Motor neuron (in vitro differentiated cells): ENCODE data around the gene NCKAP5. TPM values are rescaled to one million over a fixed set of nuclear protein-coding genes. Genes with fewer than 3 reads are reported as not detected.

Experiments used
- ATAC-seq, 8 experiments: fragments of 200-7000 bp; cut with Tn5 transposase; replicated peaks in 6 of 8; 2 replicates each; pipeline ENCODE4 v1.8.0; 2021; ENCODE audit warnings: mild to moderate bottlenecking in 8 of 8, moderate library complexity in 8 of 8
- H3K27ac ChIP-seq, 2 donors: fragments of 250-450 bp; sonication (Bioruptor Pico); 2 replicates each; pipeline ENCODE4 v1.9.0; 2021; ENCODE audit warnings: antibody characterized with exemption in 2 of 2, mild to moderate bottlenecking in 2 of 2, moderate library complexity in 1 of 2
- H3K4me1 ChIP-seq, 2 donors: fragments of 250-450 bp; sonication (Bioruptor Pico); replicated peaks in 1 of 2; 2 replicates each; pipeline ENCODE4 v1.6.1; 2021; ENCODE audit warnings: antibody characterized with exemption in 2 of 2, mild to moderate bottlenecking in 2 of 2, moderate library complexity in 1 of 2
- H3K4me3 ChIP-seq, 5 donors: fragments of 250-450 bp; sonication (Bioruptor Pico); 2 replicates each; pipeline ENCODE4 v1.9.0; 2021; ENCODE audit warnings: antibody characterized with exemption in 5 of 5, mild to moderate bottlenecking in 5 of 5, moderate library complexity in 4 of 5
- WGBS, 10 experiments: fragments of 450-650 bp; shearing (Covaris generic); methylation state at CpG; one replicate each; pipeline ENCODE4 v1.0.0; 2022; 5-methylcytosine and 5-hydroxymethylcytosine counted together
- in situ Hi-C, 9 experiments: fragments of 400-800 bp; cut with MboI; loops; one replicate each; pipeline ENCODE4 v1.15.0; 2021; ENCODE audit warnings: low sequenced_read_pairs in 9 of 9, low pct_unique_long_range_greater_than_20kb in 2 of 9; ENCODE audit not compliant: unreplicated experiment in 9 of 9
- total RNA-seq, 8 experiments: library from RNA; unstranded; fragments of 300-600 nt; gene quantifications; 2 replicates each; pipeline versions ENCODE4 v1.2.3 to v1.2.4, GENCODE V29; 2022

Gene NCKAP5
- total RNA-seq, 8 experiments from 2014 or later: 0.66 to 16.2 (median 5.9) TPM

DNA sequence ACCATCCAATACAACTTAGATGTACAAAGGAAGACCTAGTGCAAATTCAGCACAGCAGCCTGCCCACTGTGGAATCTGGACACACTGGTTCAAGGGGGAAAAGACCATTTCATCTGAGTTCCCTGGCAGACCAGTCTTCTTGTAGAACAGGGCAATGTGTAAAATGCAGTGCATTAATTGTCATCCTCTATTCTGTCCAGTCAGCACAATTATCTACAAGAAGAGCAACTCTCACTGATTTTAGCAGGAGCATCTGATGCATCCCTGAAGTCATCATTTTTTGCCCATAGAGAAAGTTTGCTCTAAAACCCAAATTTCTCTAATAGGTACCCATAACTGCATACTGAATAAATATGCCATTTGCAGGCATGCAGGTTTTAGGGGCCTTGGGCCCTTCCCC lies 816.4 kb downstream of the NCKAP5 start:
- in situ Hi-C loops: no loop called here
- Histone ChIP-seq H3K4me3 (no peak overlapping the region), H3K27ac (no peak overlapping the region), H3K4me1 (peaks cover 9 to 16% of the 10 kb centered on the region in 2 donors)
- ATAC-seq: no peak

DNA sequence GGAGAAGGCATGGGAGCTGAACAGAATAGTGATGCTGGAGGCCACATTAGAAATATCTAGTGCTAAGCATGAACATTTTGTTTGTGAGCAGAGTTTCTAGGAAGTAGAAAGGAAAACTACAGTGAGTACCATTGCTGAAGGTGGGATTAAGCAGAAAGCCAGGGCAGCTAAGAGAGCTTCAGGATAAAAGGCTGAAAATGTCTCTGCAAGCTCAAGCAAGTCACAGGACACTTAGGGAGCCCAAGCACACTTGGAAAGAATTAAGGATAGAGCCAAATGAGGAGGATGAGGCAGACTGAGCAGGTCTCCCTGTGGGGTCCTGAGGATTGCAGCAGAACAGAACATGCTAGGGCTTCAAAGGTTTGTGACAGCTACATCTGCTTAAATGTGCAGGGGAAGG lies 817.7 kb downstream of the NCKAP5 start:
- peaks cover 6 to 11% of the 10 kb centered on the region in 2 donors for H3K4me1 ChIP-seq
- peak in 1 of 8 experiments; percentile 50 for ATAC-seq
- no peak overlapping the region for H3K27ac ChIP-seq
- in situ Hi-C loops: no loop called here
- no peak overlapping the region for H3K4me3 ChIP-seq

DNA sequence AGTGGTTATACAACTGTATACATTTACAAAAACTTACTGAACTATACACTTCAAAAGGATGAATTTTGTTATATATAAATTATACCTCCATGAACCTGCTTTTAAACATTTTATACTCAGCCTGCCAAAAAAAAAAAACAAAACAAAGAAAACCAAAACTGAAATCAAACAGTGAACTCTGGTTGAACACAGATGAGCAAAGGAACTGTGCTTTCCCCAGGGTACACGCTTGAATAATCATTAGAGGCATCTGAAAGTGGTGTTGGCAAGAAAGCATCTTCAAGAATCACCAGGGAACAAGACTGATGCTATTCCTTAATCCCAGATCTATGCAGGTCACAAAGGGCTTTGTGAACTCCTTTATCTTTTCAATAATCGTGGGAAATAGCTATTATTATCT lies 821.2 kb downstream of the NCKAP5 start:
- Histone ChIP-seq H3K4me1 (peaks cover 0 to 6% of the 10 kb centered on the region in 2 donors), H3K27ac (no peak overlapping the region), H3K4me3 (no peak overlapping the region)
- in situ Hi-C loops: no loop called here
- WGBS, 10 experiments: 14 to 100% (median 80%) methylated on average over 1 to 2 of the region's 2 CpGs
- ATAC-seq: no peak

DNA sequence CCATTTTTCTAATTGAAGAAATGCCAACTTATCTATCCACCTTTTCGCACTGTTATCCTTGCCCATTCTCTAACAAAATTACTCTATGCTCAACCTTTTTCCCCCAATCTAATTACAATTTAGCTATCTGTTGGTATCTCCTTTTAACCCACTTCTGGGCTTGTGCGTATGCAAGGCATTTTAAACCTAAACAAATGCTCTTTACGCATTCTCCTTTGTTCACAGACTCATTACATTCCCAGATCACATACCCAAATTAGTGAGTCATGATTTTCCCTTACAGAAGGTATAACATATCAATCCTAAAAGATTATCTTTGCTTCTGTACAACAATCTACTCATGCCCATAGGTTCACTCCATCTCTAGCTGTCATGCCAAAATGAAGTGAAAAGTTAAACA lies 826.5 kb downstream of the NCKAP5 start:
- no peak for ATAC-seq
- in situ Hi-C loops: no loop called here
- Histone ChIP-seq H3K4me3 (no peak overlapping the region), H3K4me1 (no peaks in the 10 kb centered on the region), H3K27ac (no peak overlapping the region)
- 57 to 100% (median 95%) methylated on average over 1 to 3 of the region's 3 CpGs; no CpG with 5 or more reads in 1 of the 10 experiments for WGBS, 10 experiments

DNA sequence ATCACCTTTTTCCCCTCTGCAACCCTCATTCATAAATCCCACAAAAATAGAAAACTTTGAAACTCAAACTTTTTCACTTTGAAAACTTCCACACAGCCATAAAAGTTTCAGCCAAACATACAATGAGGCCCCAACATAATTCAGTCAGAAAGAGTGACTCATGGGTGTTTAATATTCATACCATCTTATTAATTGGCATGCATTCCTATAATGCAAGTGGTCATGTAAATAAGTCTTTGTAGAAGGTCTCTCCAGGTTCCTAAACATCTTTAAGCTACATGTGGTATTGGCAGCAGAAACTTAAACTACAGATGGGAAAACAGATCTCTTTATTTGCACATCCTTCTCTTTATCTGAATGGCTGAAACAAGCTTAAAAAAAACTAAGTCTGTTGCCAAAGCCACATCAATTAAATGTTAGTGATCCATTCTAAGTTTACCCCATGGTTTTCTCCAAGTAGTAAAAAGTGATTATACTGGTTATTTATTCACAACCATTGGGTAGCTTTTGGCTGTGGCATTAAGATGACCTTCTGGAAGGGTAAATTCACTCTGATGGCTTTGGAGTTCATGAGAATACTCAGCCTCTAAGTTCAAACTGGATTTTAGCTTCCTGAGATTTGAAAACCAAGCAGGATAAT lies 828.1 kb downstream of the NCKAP5 start:
- no peak for ATAC-seq
- no peak overlapping the region for H3K4me3 ChIP-seq
- no peak overlapping the region for H3K27ac ChIP-seq
- in situ Hi-C loops: no loop called here
- H3K4me1 ChIP-seq: no peaks in the 10 kb centered on the region

DNA sequence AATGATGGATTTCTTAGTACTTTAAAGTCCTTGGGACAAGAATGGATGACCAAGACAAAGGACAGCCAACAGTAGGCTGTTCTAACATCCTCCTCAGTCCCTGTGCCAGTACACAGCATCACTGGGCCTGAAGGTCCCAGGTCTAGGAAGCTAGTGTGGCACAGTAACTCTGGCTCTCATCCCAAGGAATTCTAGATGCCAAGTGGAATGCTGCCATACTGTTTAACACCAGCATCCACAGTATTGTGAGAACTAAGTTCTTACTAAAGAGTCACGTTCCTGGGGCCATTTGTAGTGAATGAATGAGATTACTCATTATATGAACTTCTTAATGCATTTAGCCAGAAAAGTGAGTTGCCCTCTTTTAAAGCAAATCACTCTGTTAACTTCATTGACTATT lies 830.0 kb downstream of the NCKAP5 start:
- 75 to 100% (median 88%) methylated on average over 1 of the region's 1 CpG; no CpG with 5 or more reads in 3 of the 10 experiments for WGBS, 10 experiments
- no peak overlapping the region for H3K27ac ChIP-seq
- H3K4me3 ChIP-seq: no peak overlapping the region
- no peak for ATAC-seq
- H3K4me1 ChIP-seq: peaks cover 2 to 3% of the 10 kb centered on the region in 2 donors
- in situ Hi-C loops: no loop called here

DNA sequence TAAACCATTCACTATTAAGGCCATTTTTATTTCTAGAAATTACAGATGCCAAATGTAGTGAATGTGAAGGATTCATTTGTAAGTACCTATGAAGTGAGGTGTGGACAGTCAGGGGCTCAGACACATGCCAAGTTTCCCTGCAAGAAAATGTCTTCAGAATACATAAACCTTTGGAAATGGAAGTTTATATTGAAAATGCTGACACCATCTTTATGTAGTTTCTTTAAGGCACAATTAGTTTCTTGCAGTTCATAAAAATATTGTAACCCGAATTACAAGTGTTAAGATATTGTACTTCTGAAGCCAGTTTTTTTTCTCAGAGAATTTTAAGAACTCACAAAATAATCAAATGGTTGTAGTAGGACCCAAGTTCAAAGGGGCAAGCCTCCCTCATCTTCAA lies 832.2 kb downstream of the NCKAP5 start:
- H3K4me3 ChIP-seq: no peak overlapping the region
- WGBS, 10 experiments: 33 to 100% (median 86%) methylated on average over 1 of the region's 1 CpG; no CpG with 5 or more reads in 1 of the 10 experiments
- peaks cover 11 to 12% of the 10 kb centered on the region in 2 donors for H3K4me1 ChIP-seq
- in situ Hi-C loops: no loop called here
- ATAC-seq: no peak
- H3K27ac ChIP-seq: no peak overlapping the region

DNA sequence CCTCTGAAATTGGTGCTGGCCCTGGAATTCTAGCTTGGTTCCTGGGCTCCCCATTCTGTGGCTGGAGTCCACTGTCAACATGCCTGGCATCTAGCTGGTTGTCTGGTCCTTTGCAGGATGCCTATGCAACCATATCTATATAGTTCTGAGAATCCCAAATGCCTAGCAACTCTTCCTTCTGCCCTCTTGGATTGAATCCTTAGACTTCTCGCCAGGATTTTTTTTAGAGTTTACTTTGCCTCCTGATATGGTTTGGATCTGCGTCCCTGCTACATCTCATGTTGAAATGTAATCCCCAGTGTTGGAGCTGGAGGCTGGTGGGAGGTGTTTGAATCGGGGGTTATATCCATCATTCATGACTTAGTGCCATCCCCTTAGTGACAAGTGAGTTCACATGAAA lies 833.3 kb downstream of the NCKAP5 start:
- no peak for ATAC-seq
- Histone ChIP-seq H3K4me1 (peaks cover 11 to 16% of the 10 kb centered on the region in 2 donors), H3K4me3 (no peak overlapping the region), H3K27ac (no peak overlapping the region)
- in situ Hi-C loops: no loop called here
- WGBS, 10 experiments: 20 to 100% (median 97%) methylated on average over 1 to 3 of the region's 3 CpGs; no CpG with 5 or more reads in 5 of the 10 experiments

DNA sequence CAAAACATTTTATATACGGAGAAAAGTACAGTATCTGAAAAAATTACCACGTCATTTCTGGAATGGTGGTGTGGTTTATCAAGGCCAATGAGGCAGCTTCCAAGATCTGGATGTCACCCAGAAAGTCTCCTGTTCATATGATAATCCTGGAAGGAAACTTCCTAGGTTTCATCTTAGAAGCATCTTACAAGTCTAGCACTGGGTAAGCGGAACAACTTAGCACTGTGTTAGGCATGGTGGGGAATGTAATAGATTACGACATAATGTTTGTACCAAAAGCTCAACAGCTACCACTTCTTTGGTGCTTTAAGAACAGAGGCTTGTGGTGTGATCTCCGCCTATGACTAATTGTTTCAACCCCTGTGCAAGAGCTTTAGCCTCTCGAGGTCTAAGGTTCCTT lies 835.2 kb downstream of the NCKAP5 start:
- ATAC-seq: no peak
- Histone ChIP-seq H3K4me3 (no peak overlapping the region), H3K27ac (no peak overlapping the region), H3K4me1 (peaks cover 11 to 16% of the 10 kb centered on the region in 2 donors)
- in situ Hi-C loops: no loop called here
- WGBS, 10 experiments: 41 to 97% (median 71%) methylated on average over 1 to 6 of the region's 6 CpGs

DNA sequence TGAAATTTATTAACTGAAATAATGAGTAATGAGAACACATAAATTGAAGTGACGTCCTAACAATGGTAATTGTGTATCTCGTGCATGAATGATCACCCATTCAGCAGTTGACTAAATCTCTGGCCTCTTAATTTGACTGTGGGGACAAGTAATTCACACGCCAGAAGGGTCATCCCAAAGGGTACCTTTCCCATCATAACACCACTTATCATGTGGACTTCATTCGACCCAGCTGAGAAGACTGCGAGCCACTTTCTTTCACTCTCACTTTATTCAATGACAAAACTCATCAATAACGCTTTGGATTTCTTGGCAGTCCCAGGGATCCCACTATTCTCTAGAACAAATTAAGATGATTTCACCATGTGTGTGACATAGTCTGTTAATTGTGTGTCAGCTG lies 835.6 kb downstream of the NCKAP5 start:
- WGBS, 10 experiments: 18 to 100% (median 46%) methylated on average over 1 to 6 of the region's 6 CpGs
- H3K27ac ChIP-seq: no peak overlapping the region
- no peak overlapping the region for H3K4me3 ChIP-seq
- H3K4me1 ChIP-seq: peaks cover 11 to 16% of the 10 kb centered on the region in 2 donors
- in situ Hi-C loops: no loop called here
- peak in 5 of 8 experiments; percentile 29 to 70 (median 50) for ATAC-seq

DNA sequence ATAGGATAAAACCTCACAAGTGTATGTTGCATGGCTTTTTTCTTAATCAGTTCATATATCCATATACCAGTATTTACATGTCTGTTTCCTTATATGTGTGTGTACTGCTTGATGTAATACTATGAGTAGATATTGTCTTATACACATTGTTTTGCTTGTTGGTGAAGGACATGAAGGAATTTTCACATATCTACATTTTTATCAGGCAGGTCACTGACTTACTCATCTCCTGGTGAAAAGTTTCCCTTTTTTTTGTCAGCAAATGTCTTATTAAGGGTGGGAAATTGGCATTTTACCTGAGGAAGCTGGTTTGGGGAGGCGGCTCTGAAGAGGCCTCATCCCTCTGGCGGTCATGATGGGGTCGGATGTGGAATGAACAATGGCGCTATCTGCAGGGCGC lies 836.8 kb downstream of the NCKAP5 start:
- H3K4me1 ChIP-seq: peaks cover 11 to 16% of the 10 kb centered on the region in 2 donors
- in situ Hi-C loops: no loop called here
- WGBS, 10 experiments: 97 to 100% (median 100%) methylated on average over 2 to 5 of the region's 5 CpGs; no CpG with 5 or more reads in 3 of the 10 experiments
- no peak for ATAC-seq
- H3K27ac ChIP-seq: no peak overlapping the region
- no peak overlapping the region for H3K4me3 ChIP-seq

DNA sequence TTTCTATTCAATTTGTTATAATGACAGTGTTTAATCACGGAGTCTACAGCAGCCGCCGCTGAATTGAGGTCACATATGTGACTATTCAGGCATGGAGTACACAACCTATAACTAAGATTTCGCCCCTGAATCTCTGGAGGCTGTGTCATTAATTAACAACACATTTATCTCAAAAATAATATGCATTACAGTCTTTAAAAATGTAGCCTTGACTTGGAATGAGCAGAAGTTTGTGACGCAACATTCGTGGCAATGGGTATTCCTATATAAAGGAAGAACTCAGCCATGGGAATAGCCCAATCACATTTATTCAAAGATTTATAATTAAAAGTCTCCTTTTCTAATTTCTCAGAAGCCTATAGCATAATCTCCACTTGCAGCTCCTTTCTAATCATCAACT lies 837.7 kb downstream of the NCKAP5 start:
- no peak overlapping the region for H3K27ac ChIP-seq
- ATAC-seq: peak in 3 of 8 experiments; percentile 16 to 41 (median 26)
- WGBS, 10 experiments: 31 to 100% (median 67%) methylated on average over 1 to 6 of the region's 6 CpGs; no CpG with 5 or more reads in 1 of the 10 experiments

DNA sequence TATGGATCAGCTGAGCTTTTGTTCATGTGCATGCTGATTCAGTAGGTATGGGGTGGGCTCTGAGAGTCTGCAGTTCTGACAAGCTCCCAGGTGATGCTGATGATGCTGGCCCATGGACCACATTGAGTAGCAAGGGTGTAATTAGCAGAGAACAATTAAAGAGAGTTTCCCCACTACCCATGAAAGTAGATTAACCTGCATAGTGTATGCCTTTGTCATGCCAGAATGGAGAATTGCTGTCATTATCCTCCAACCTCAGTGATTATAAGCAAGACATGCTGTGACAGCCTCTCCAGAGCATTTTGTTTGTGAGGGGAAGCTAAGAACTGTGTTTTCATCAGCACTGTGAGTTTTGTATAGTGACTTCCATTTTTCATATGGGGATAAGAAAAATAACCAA lies 838.7 kb downstream of the NCKAP5 start:
- Histone ChIP-seq H3K4me3 (no peak overlapping the region), H3K4me1 (peaks cover 13 to 24% of the 10 kb centered on the region in 2 donors), H3K27ac (no peak overlapping the region)
- in situ Hi-C loops: no loop called here
- ATAC-seq: no peak

More for the DNA sequence above, 837.7 kb downstream of the NCKAP5 start:
- in situ Hi-C loops: no loop called here
- H3K4me1 ChIP-seq: peaks cover 11 to 16% of the 10 kb centered on the region in 2 donors
- no peak overlapping the region for H3K4me3 ChIP-seq

DNA sequence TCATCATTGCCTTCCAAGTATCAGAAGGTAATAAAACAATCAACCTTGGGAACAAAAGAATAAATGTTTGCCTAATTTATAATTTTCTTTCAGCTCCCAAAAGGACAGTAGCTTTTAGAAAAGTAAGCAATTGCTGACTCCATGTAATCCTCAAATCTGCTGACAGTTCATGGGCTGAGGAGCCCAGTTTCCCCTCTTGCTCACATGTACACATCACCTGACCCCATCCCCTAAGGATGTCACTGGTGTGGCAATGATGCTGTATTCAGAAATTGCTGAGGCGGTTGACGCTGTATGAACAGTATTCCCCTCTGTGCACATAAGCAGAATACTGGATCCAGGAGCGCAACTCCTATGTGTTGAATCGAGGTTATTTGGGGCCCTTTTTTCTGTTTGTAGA lies 842.1 kb downstream of the NCKAP5 start:
- no peak overlapping the region for H3K4me3 ChIP-seq
- 90 to 100% (median 96%) methylated on average over 1 to 4 of the region's 4 CpGs; no CpG with 5 or more reads in 5 of the 10 experiments for WGBS, 10 experiments
- in situ Hi-C loops: no loop called here
- H3K27ac ChIP-seq: no peak overlapping the region
- ATAC-seq: peak in 3 of 8 experiments; percentile 43 to 51 (median 50)
- H3K4me1 ChIP-seq: peaks cover 7 to 12% of the 10 kb centered on the region in 2 donors
